Activated CD8-positive, alpha-beta memory T cell treated with anti-CD3 and anti-CD28 coated beads for 36 hours (primary cell): ENCODE results near the gene CALHM6. TPM values are rescaled to one million over a fixed set of nuclear protein-coding genes. Genes with fewer than 3 reads are reported as not detected.

ENCODE experiments used
- total RNA-seq, 2 experiments: library from RNA; stranded (reverse); gene quantifications; one replicate each; pipeline ENCODE4 v1.2.3, GENCODE V29; 2021

CALHM6 gene
- total RNA-seq, 2 experiments from 2014 or later, result 5.0 to 5.3 TPM

Other genes with a start within 250 kb of the CALHM6 start
- 10 to 100 TPM; 17.2 to 18.2 TPM for gene TSPYL4, start 207.3 kb upstream of the CALHM6 start, total RNA-seq
- 10 to 100 TPM; 47.7 to 48.5 TPM for gene TSPYL1, start 181.4 kb upstream of the CALHM6 start, total RNA-seq
- 1 to 10 TPM; 6.7 to 7.8 TPM for gene DSE, start 90.4 kb upstream of the CALHM6 start, total RNA-seq
- gene CALHM5, start 50.3 kb downstream of the CALHM6 start, total RNA-seq, result not detected
- gene TRAPPC3L, start 84.3 kb downstream of the CALHM6 start, total RNA-seq, result not detected
- not detected for gene CALHM4, start 92.4 kb downstream of the CALHM6 start, total RNA-seq
- 10 to 100 TPM; 51.0 to 52.4 TPM for gene RWDD1, start 110.1 kb downstream of the CALHM6 start, total RNA-seq
- gene RSPH4A, start 155.1 kb downstream of the CALHM6 start, total RNA-seq, result under 1 TPM in 1 of 2 experiments, not detected in 1; 0.08 TPM
- gene ZUP1, start 207.4 kb downstream of the CALHM6 start, total RNA-seq, result 10 to 100 TPM; 15.7 to 19.3 TPM
- gene KPNA5, start 219.8 kb downstream of the CALHM6 start, total RNA-seq, result 10 to 100 TPM in 1 of 2 experiments, 1 to 10 TPM in 1; 6.9 to 11.0 TPM